COLO668 (cell line): ENCODE data around the gene CD180.

Source experiments
- DNase-seq: peaks from one replicate; lab custom pipeline; 2025; ENCODE audit not compliant: unreplicated experiment; lab: John Stamatoyannopoulos, UW

The CD180 gene

GRCh38 chr5:67196537-67197059, at the start of gene CD180:
CD180 (minus strand) TSS chr5:67196799; CDS start chr5:67196641, 158 bp downstream.
- DNase-seq, result no peak

- DNase-seq, result no peak
Measured at GRCh38 chr5:67246108-67246507, 49.5 kb upstream of the CD180 start.

- no peak for DNase-seq
Measured at GRCh38 chr5:67245259-67245846, 48.8 kb upstream of the CD180 start.

GRCh38 chr5:67244345-67244793, 47.8 kb upstream of the CD180 start:
- peak; percentile 28 for DNase-seq

GRCh38 chr5:67243944-67244343, 47.3 kb upstream of the CD180 start:
- DNase-seq, result no peak

- no peak for DNase-seq
Measured at GRCh38 chr5:67243349-67243748, 46.8 kb upstream of the CD180 start.

GRCh38 chr5:67241326-67241725, 44.7 kb upstream of the CD180 start:
- DNase-seq, result no peak

GRCh38 chr5:67240846-67241245, 44.2 kb upstream of the CD180 start:
- no peak for DNase-seq

- DNase-seq, result no peak
Measured at GRCh38 chr5:67240065-67240464, 43.5 kb upstream of the CD180 start.

- DNase-seq, result no peak
Measured at GRCh38 chr5:67238191-67238590, 41.6 kb upstream of the CD180 start.

GRCh38 chr5:67235399-67236110, 39.0 kb upstream of the CD180 start:
- no peak for DNase-seq

GRCh38 chr5:67234671-67235176, 38.1 kb upstream of the CD180 start:
- no peak for DNase-seq

GRCh38 chr5:67233075-67233474, 36.5 kb upstream of the CD180 start:
- no peak for DNase-seq

GRCh38 chr5:67223211-67223610, 26.6 kb upstream of the CD180 start:
- DNase-seq, result no peak

GRCh38 chr5:67222243-67223025, 25.8 kb upstream of the CD180 start:
- no peak for DNase-seq

- DNase-seq, result no peak
Measured at GRCh38 chr5:67221487-67222242, 25.1 kb upstream of the CD180 start.

GRCh38 chr5:67216564-67216963, 20.0 kb upstream of the CD180 start:
- no peak for DNase-seq

GRCh38 chr5:67215519-67216471, 19.2 kb upstream of the CD180 start:
- DNase-seq, result peak; percentile 49

- DNase-seq, result peak; percentile 22
Measured at GRCh38 chr5:67214707-67215447, 18.3 kb upstream of the CD180 start.
